OCI-LY3 (cell line): ENCODE data around the gene GATAD2B.
A peak's percentile ranks its signal among the peaks of the same experiment; 100 is the strongest.
"Not testable (repeated sequence)": the region's sequence is repeated elsewhere in the genome, so short reads cannot be mapped to it uniquely, and the experiment has no call there.

Experiments
- H2AFZ ChIP-seq: fragments of 200-600, 300-600 bp; shearing (Covaris generic); 2 replicates; pipeline ENCODE4 v1.6.0; 2014; ENCODE audit warnings: antibody characterized with exemption, low read depth, low read length
- H3K27ac ChIP-seq: fragments of 200-600, 300-600 bp; sonication (generic); 2 replicates; pipeline ENCODE4 v1.5.1; 2014; ENCODE audit warnings: mild to moderate bottlenecking, low read length, moderate library complexity, mixed read lengths
- H3K27me3 ChIP-seq: fragments of 200-600, 300-600 bp; sonication (generic); 2 replicates; pipeline ENCODE4 v1.6.1; 2014; ENCODE audit warnings: low read depth, low read length, mixed read lengths
- H3K36me3 ChIP-seq: fragments of 200-600, 300-600 bp; sonication (generic); replicated peaks from 2 replicates; pipeline ENCODE3; 2014; ENCODE audit warnings: low read depth, low read length, mixed read lengths
- H3K4me1 ChIP-seq: fragments of 300-600, 200-600 bp; sonication (generic); 2 replicates; pipeline ENCODE4 v1.6.1; 2014; ENCODE audit warnings: low read length, mixed read lengths
- H3K4me2 ChIP-seq: fragments of 200-600, 300-600 bp; sonication (generic); 2 replicates; pipeline ENCODE4 v1.6.1; 2014; ENCODE audit warnings: low read length, mixed read lengths
- H3K4me3 ChIP-seq: fragments of 300-600, 200-600 bp; sonication (generic); 2 replicates; pipeline ENCODE4 v1.5.1; 2014; ENCODE audit warnings: antibody characterized with exemption, mild to moderate bottlenecking, low read length, moderate library complexity
- H3K79me2 ChIP-seq: fragments of 300-600, 200-600 bp; shearing (Covaris generic); 2 replicates; pipeline ENCODE4 v1.6.1; 2014; ENCODE audit warnings: mild to moderate bottlenecking, low read length, mixed read lengths
- H3K9ac ChIP-seq: fragments of 300-600, 200-600 bp; shearing (Covaris generic); 2 replicates; pipeline ENCODE4 v1.6.0; 2014; ENCODE audit warnings: mild to moderate bottlenecking, low read length, moderate library complexity
- H3K9me3 ChIP-seq: fragments of 200-600, 300-600 bp; shearing (Covaris generic); 2 replicates; pipeline ENCODE4 v1.6.1; 2014; ENCODE audit warnings: low read length, mixed read lengths; ENCODE audit not compliant: insufficient read depth
- H4K20me1 ChIP-seq: fragments of 200-600, 300-600 bp; sonication (generic); 2 replicates; pipeline ENCODE4 v1.6.1; 2016; ENCODE audit warnings: low read length, mixed read lengths; ENCODE audit not compliant: insufficient read depth
- EZH2phosphoT487 ChIP-seq: fragments of 200-600 bp; shearing (Covaris generic); IDR thresholded peaks from 2 replicates; pipeline ENCODE4 v1.6.1; 2018; ENCODE audit warnings: antibody characterized with exemption, mixed run types, low read depth
- TF ChIP-seq, protein P1 (sequence below): fragments of 200-600, 300-600 bp; sonication (generic); IDR thresholded peaks from 2 replicates; pipeline ENCODE4 v1.5.1; 2014; ENCODE audit warnings: antibody characterized with exemption, low read length, low read depth

Gene GATAD2B

DNA sequence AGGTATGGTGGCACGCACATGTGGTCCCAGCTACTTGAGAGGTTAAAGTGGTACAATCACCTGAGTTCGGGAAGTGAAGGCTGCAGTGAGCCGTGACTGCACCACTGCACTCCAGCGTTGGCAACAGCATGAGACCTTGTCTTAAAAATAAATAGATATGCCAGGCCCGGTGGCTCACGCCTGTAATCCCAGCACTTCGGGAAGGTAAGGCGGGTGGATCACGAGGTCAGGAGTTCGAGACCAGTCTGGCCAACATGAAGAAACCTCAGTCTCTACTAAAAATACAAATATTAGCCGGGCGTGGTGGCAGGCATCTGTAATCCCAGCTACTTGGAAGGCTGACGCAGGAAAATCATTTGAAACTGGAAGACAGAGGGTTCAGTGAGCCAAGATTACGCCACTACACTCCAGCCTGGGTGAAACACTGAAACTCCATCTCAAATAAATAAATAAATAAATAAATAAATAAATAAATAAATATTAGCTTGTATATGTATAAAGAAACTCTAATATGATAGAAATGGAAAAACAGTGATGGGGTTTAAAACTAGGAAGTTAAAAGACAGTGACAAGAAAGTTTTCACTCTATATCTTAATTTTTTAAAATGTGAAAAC, 18.8 kb downstream of the GATAD2B start:
- H4K20me1 ChIP-seq: peaks cover 58% of the 10 kb centered on the region

DNA sequence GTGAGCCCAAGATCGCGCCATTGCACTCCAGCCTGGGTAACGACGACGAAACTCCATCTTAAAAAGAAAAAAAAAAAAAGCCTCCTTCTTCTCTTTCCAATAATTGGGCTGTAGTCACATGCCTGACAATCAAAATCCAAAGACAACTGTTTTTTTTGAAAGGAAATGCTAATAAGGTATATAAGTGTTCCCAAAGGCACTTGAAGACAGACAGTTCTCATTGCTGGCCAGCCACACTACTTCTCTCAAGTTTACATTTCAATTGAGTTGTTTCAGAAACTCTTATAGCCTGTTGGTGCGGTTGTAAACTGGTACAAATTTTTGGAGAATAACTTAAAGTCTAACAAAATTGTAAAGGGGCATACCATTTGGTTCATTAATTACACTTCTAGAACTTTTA, 23.3 kb downstream of the GATAD2B start:
- no peak overlapping the region for H3K27ac ChIP-seq
- no peak overlapping the region for H3K4me2 ChIP-seq
- H4K20me1 ChIP-seq: peaks cover 38% of the 10 kb centered on the region
- no peaks in the 10 kb centered on the region for H3K9me3 ChIP-seq
- peaks cover 12% of the 10 kb centered on the region for H3K36me3 ChIP-seq
- peaks cover 80% of the 10 kb centered on the region for H3K79me2 ChIP-seq
- no peak overlapping the region for H2AFZ ChIP-seq
- TF ChIP-seq EZH2phosphoT487: no peak
- TF ChIP-seq, protein P1, sequence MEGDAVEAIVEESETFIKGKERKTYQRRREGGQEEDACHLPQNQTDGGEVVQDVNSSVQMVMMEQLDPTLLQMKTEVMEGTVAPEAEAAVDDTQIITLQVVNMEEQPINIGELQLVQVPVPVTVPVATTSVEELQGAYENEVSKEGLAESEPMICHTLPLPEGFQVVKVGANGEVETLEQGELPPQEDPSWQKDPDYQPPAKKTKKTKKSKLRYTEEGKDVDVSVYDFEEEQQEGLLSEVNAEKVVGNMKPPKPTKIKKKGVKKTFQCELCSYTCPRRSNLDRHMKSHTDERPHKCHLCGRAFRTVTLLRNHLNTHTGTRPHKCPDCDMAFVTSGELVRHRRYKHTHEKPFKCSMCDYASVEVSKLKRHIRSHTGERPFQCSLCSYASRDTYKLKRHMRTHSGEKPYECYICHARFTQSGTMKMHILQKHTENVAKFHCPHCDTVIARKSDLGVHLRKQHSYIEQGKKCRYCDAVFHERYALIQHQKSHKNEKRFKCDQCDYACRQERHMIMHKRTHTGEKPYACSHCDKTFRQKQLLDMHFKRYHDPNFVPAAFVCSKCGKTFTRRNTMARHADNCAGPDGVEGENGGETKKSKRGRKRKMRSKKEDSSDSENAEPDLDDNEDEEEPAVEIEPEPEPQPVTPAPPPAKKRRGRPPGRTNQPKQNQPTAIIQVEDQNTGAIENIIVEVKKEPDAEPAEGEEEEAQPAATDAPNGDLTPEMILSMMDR: no peak
- peaks cover 14% of the 10 kb centered on the region for H3K4me1 ChIP-seq
- H3K9ac ChIP-seq: no peak overlapping the region
- H3K4me3 ChIP-seq: no peak overlapping the region
- H3K27me3 ChIP-seq: no peaks in the 10 kb centered on the region

More for the DNA sequence above, 18.8 kb downstream of the GATAD2B start:
- Histone ChIP-seq H3K4me1 (no peaks in the 10 kb centered on the region; the same call in 1 of the 2 replicates), H2AFZ (no peak overlapping the region), H3K79me2 (peaks cover 97% of the 10 kb centered on the region), H3K4me2 (no peak overlapping the region), H3K36me3 (peaks cover 26% of the 10 kb centered on the region), H3K9me3 (no peaks in the 10 kb centered on the region), H3K4me3 (no peak overlapping the region), H3K27ac (no peak overlapping the region), H3K27me3 (no peaks in the 10 kb centered on the region), H3K9ac (no peak overlapping the region)
- no peak for TF ChIP-seq EZH2phosphoT487
- TF ChIP-seq, protein P1: no peak

DNA sequence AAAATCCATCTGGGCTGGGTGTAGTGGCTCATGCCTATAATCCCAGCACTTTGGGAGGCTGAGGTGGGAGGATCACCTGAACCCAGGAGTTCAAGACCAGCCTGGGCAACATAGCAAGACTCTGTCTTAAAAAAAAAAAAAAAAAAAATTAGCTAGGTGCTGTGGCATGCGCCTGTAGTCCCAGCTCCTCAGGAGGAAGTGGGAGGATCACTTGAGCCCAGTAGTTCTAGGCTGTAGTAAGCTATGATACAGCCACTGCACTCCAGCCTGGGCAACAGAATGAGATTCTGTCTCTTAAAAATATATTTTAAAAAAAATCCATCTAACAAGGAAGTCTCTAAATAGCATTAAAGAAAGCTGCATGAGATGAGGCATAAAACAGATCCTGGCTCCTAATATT, 26.9 kb downstream of the GATAD2B start:
- not testable (repeated sequence) for H3K27ac ChIP-seq, H3K4me3 ChIP-seq
- peaks cover 64% of the 10 kb centered on the region for H3K79me2 ChIP-seq

DNA sequence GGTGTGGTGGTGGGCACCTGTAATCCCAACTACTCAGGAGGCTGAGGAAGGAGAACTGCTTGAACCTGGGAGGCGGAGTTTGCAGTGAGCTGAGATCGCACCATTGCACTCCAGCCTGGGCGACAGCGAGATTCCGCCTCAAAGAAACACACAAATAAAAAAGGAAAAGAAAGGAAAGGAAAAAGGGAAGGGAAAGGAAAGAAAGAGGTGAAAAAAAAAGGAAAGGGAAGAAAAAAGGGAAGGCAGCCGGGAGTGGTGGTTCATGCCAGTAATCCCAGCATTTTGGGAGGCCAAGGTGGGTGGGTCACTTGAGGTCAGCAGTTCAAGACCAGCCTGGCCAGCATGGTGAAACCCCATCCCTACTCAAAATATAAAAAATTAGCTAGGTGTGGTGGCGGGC, 31.7 kb downstream of the GATAD2B start:
- not testable (repeated sequence) for H2AFZ ChIP-seq, H3K4me3 ChIP-seq, H3K4me2 ChIP-seq, H3K9me3 ChIP-seq, H3K27me3 ChIP-seq, H3K9ac ChIP-seq, H3K27ac ChIP-seq
- H3K36me3 ChIP-seq: peaks cover 16% of the 10 kb centered on the region
- H3K4me1 ChIP-seq: peaks cover 32% of the 10 kb centered on the region
- H4K20me1 ChIP-seq: peaks cover 25% of the 10 kb centered on the region
- peaks cover 72% of the 10 kb centered on the region for H3K79me2 ChIP-seq

More for the DNA sequence above, 26.9 kb downstream of the GATAD2B start:
- H2AFZ ChIP-seq, H3K4me2 ChIP-seq, H3K9me3 ChIP-seq, H3K27me3 ChIP-seq, H3K9ac ChIP-seq: not testable (repeated sequence)
- peaks cover 14% of the 10 kb centered on the region for H4K20me1 ChIP-seq
- H3K4me1 ChIP-seq: peaks cover 22% of the 10 kb centered on the region
- H3K36me3 ChIP-seq: peaks cover 18% of the 10 kb centered on the region

DNA sequence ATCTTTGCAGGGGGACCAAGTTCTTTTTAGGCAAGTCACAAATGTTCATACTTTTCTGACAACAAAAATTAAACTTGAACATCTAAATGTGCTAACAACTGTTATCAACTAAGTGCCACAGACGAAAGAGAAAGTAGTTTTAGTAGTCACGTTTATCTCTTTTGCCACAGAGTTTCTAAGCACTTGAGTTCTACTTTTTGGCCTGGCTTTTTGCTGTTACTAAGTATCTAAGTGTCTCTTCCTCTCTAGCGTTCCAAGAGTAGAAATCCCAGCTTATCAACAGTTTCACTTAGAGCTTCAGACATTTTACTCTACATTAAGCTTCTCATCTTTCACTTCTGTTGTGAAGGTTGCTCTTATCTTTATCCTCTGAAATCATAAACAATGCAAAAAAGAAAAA, 34.2 kb downstream of the GATAD2B start:
- no peaks in the 10 kb centered on the region for H3K9me3 ChIP-seq
- no peaks in the 10 kb centered on the region for H3K27me3 ChIP-seq
- peak overlapping the region; percentile 34 for H3K4me2 ChIP-seq
- peaks cover 12% of the 10 kb centered on the region for H3K4me1 ChIP-seq
- peaks cover 19% of the 10 kb centered on the region for H3K36me3 ChIP-seq
- H4K20me1 ChIP-seq: peaks cover 36% of the 10 kb centered on the region
- no peak overlapping the region for H2AFZ ChIP-seq
- H3K79me2 ChIP-seq: peaks cover 76% of the 10 kb centered on the region
- H3K9ac ChIP-seq: no peak overlapping the region
- no peak overlapping the region for H3K27ac ChIP-seq
- peak overlapping the region; percentile 13; the same call in 1 of the 2 replicates for H3K4me3 ChIP-seq
- TF ChIP-seq, protein P1: no peak
- no peak for TF ChIP-seq EZH2phosphoT487
